ENCODE results near the gene CADPS2. TPM values are rescaled to one million over a fixed set of nuclear protein-coding genes. Genes with fewer than 3 reads are reported as not detected.

The CADPS2 gene
- total and polyA plus RNA-seq, 7 donors = 4.7 to 13.0 (median 9.5) TPM

DNA sequence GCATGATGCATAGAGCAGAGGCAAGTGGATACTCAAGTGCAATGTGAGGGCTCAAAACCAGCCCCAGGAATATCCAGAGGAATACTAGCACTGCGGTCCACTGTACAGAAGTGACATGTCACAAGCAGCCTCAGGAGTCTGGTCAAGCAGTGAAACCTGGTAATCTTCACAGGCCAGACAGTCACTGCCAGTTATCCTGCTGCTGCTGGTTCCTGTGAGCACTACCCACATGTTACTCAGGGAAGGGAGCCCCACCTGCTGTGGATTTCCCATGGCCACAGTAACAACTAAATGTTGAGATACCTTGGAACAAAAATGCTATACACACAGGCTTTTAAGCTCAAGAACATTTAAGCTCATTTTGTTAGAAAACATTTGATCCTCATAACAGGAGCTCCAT, 290.4 kb downstream of the CADPS2 start:
- WGBS, 2 donors = 92 to 99% methylated on average over 1 of the region's 1 CpG
- H3K27me3 ChIP-seq = no peaks in the 10 kb centered on the region
- H3K9me3 ChIP-seq = no peaks in the 10 kb centered on the region
- no peak overlapping the region for H3K27ac ChIP-seq
- no peak overlapping the region for H3K4me3 ChIP-seq
- no peaks in the 10 kb centered on the region for H3K4me1 ChIP-seq
- intact Hi-C loops (cut with DNase I) = no loop called here
- H3K36me3 ChIP-seq = no peaks in the 10 kb centered on the region
- TF ChIP-seq EP300 (IDR thresholded peaks at IDR 0.05) (no peak), POLR2AphosphoS5 (IDR thresholded peaks at IDR 0.05) (no peak), POLR2A (IDR thresholded peaks at IDR 0.05) (no peak)
- DNase-seq = no peak

DNA sequence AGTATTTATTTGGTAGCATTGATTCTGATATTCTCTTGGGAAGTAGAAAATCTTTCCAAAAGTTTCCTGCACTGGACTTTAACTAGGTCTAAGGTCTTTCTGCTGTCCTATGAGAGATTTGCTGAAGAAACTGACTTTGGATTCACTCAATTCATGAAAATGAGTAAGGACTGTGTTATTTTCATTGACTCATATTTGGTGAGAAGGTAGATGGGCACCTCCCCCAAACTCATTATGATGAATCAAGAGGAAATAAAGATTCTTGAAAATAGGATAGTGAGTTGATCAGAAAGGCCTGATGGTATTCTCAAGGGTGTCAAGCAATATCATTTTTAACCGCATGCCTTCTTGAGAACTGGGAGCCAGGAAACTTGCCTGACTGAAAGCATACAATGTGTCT, 297.6 kb downstream of the CADPS2 start:
- no peak overlapping the region for H3K27ac ChIP-seq
- no peaks in the 10 kb centered on the region for H3K36me3 ChIP-seq
- no peaks in the 10 kb centered on the region for H3K4me1 ChIP-seq
- H3K27me3 ChIP-seq = no peaks in the 10 kb centered on the region
- H3K4me3 ChIP-seq = no peak overlapping the region
- no peak for TF ChIP-seq EP300 (IDR thresholded peaks at IDR 0.05)
- TF ChIP-seq POLR2AphosphoS5 (IDR thresholded peaks at IDR 0.05) = no peak
- no peak for TF ChIP-seq POLR2A (IDR thresholded peaks at IDR 0.05)
- TF ChIP-seq, protein P1, sequence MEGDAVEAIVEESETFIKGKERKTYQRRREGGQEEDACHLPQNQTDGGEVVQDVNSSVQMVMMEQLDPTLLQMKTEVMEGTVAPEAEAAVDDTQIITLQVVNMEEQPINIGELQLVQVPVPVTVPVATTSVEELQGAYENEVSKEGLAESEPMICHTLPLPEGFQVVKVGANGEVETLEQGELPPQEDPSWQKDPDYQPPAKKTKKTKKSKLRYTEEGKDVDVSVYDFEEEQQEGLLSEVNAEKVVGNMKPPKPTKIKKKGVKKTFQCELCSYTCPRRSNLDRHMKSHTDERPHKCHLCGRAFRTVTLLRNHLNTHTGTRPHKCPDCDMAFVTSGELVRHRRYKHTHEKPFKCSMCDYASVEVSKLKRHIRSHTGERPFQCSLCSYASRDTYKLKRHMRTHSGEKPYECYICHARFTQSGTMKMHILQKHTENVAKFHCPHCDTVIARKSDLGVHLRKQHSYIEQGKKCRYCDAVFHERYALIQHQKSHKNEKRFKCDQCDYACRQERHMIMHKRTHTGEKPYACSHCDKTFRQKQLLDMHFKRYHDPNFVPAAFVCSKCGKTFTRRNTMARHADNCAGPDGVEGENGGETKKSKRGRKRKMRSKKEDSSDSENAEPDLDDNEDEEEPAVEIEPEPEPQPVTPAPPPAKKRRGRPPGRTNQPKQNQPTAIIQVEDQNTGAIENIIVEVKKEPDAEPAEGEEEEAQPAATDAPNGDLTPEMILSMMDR (IDR thresholded peaks at IDR 0.05) = no peak
- DNase-seq = no peak
- H3K9me3 ChIP-seq = no peaks in the 10 kb centered on the region
- 95% methylated on average over 1 of the region's 1 CpG for WGBS, 2 donors
- intact Hi-C loops (cut with DNase I) = no loop called here

DNA sequence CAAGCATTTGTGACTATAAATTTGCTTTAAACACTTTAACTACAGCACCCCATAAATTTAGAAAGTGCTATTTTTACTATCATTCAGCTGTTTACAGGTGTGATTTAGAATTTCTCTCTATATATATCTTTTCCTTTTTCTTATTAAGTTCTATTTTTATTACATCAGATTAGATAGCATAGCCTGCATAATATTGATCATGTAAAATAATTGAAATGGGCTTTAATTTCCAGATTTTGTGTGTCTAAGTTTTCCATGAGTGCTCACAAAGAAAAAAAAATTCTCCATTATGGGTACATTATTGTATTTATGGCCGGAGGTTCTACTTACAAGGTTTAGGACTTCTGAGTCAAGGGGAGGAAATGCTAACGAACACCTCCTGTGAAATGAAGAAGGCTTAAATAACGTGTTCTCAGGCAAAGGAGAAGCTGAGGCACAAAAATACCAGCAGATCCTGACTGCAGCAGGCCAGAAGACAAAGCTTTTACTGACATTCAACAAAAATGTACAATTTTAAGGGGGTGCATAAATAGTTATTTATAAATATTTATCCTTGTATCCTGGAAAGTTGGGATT, 301.5 kb downstream of the CADPS2 start:
- H3K4me1 ChIP-seq = no peaks in the 10 kb centered on the region
- intact Hi-C loops (cut with DNase I) = no loop called here
- H3K4me3 ChIP-seq = no peak overlapping the region
- no peak for TF ChIP-seq EP300 (IDR thresholded peaks at IDR 0.05)
- no peak for TF ChIP-seq POLR2AphosphoS5 (IDR thresholded peaks at IDR 0.05)
- TF ChIP-seq, protein P1 (IDR thresholded peaks at IDR 0.05) = no peak
- TF ChIP-seq POLR2A (IDR thresholded peaks at IDR 0.05) = no peak
- H3K27ac ChIP-seq = no peak overlapping the region
- no peaks in the 10 kb centered on the region for H3K27me3 ChIP-seq
- H3K36me3 ChIP-seq = no peaks in the 10 kb centered on the region
- no peak for DNase-seq
- whole genome bisulfite sequencing, 2 donors = 64 to 90% methylated on average over 3 of the region's 3 CpGs
- no peaks in the 10 kb centered on the region for H3K9me3 ChIP-seq

DNA sequence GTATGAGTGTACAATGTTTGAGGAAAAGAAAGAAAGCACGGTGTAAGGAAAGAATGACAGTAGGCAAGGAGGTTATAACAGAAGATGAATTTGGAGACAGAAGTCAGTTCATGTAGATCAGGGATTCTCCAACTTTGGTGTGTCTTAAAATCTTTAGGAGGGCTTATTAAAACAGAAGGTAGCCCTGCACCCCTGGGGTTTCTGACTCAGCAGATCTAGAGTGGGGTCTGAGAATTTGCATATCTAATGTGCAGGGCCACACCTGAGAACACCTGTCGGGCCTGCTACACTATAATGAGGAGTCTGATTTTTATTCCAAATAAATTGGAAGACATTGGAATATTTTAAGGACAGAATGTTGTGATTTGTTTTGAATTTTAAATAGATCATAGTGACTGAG, 307.9 kb downstream of the CADPS2 start:
- no peaks in the 10 kb centered on the region for H3K4me1 ChIP-seq
- no peak for DNase-seq
- H3K4me3 ChIP-seq = no peak overlapping the region
- no peaks in the 10 kb centered on the region for H3K9me3 ChIP-seq
- WGBS, 2 donors = 79 to 87% methylated on average over 2 of the region's 2 CpGs
- no peaks in the 10 kb centered on the region for H3K27me3 ChIP-seq
- intact Hi-C loops (cut with DNase I) = no loop called here
- H3K36me3 ChIP-seq = no peaks in the 10 kb centered on the region
- TF ChIP-seq POLR2AphosphoS5 (IDR thresholded peaks at IDR 0.05) (no peak), EP300 (IDR thresholded peaks at IDR 0.05) (no peak), POLR2A (IDR thresholded peaks at IDR 0.05) (no peak)
- TF ChIP-seq, protein P1 (IDR thresholded peaks at IDR 0.05) = no peak
- H3K27ac ChIP-seq = no peak overlapping the region

DNA sequence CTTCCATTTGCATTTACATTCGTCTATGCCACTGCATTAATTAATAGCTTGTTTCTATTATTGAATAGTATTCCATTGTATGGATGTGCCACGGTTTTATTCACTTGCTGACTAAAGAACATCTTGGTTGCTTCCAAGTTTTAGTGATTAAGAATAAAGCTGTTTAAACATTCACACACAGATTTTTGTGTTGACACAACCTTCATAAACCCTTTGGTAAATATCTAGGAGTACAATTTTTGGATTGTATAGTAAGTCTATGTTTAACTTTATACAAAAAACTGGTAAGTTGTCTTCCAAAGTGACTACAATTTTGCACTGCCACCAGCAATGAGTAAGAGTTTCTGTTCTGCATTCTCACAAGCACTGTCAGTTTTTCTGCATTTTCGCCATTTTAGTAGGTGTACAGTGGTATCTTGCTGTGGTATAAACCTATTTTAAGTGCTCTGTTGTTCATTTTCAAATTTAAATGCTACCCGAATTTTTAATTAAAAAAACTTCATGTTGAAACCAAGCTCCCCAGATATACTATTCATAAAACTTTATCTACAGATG, 308.7 kb downstream of the CADPS2 start:
- WGBS, 2 donors = 28 to 73% methylated on average over 4 of the region's 4 CpGs
- no peak for DNase-seq
- no peak for TF ChIP-seq POLR2AphosphoS5 (IDR thresholded peaks at IDR 0.05)
- TF ChIP-seq, protein P1 (IDR thresholded peaks at IDR 0.05) = no peak
- TF ChIP-seq POLR2A (IDR thresholded peaks at IDR 0.05) = no peak
- no peak for TF ChIP-seq EP300 (IDR thresholded peaks at IDR 0.05)
- H3K9me3 ChIP-seq = no peaks in the 10 kb centered on the region
- no peaks in the 10 kb centered on the region for H3K27me3 ChIP-seq
- no peak overlapping the region for H3K27ac ChIP-seq
- no peak overlapping the region for H3K4me3 ChIP-seq
- intact Hi-C loops (cut with DNase I) = no loop called here
- H3K4me1 ChIP-seq = no peaks in the 10 kb centered on the region
- no peaks in the 10 kb centered on the region for H3K36me3 ChIP-seq
